Erythroblast (primary cell): ENCODE measurements around the gene SPATA16.

ENCODE experiments used
- GATA1 ChIP-seq: IDR thresholded peaks from 2 replicates; pipeline ENCODE4 v1.6.1; 2011; ENCODE audit warnings: low read depth, mild to moderate bottlenecking, control low read depth, low read length, moderate library complexity
- POLR2A ChIP-seq: IDR thresholded peaks from 2 replicates; pipeline ENCODE4 v1.6.1; 2011; ENCODE audit warnings: mild to moderate bottlenecking, low read length

- no peak for TF ChIP-seq POLR2A
- no peak for TF ChIP-seq GATA1
Observed at GRCh38 chr3:173028351-173028750, 112.7 kb downstream of the SPATA16 start.
